Loucy (cell line): ENCODE results near the gene DLG2.

Experiments
- H2AFZ ChIP-seq: fragments of 200-600 bp; sonication (generic); 2 replicates; pipeline ENCODE4 v1.6.0; 2016; ENCODE audit warnings: antibody characterized with exemption, mild to moderate bottlenecking, low read length, moderate library complexity
- H3F3A ChIP-seq: fragments of 200-600 bp; 2 replicates; pipeline ENCODE4 v1.6.0; 2016; ENCODE audit warnings: antibody characterized with exemption, low read depth, mild to moderate bottlenecking
- H3K27me3 ChIP-seq: fragments of 200-600 bp; sonication (generic); 2 replicates; pipeline ENCODE4 v1.6.1; 2014; ENCODE audit warnings: low read length, mild to moderate bottlenecking; ENCODE audit not compliant: insufficient read depth, poor library complexity, severe bottlenecking
- H3K36me3 ChIP-seq: fragments of 200-600 bp; sonication (generic); 2 replicates; pipeline ENCODE4 v1.6.1; 2016; ENCODE audit warnings: low read length; ENCODE audit not compliant: insufficient read depth
- H3K4me1 ChIP-seq: fragments of 200-600 bp; sonication (generic); 2 replicates; pipeline ENCODE4 v1.5.1; 2014; ENCODE audit warnings: low read length, mild to moderate bottlenecking; ENCODE audit not compliant: insufficient read depth, poor library complexity, severe bottlenecking
- H3K4me2 ChIP-seq: fragments of 200-600 bp; sonication (generic); 2 replicates; pipeline ENCODE4 v1.6.0; 2014; ENCODE audit warnings: antibody characterized with exemption, low read length, low read depth, mild to moderate bottlenecking; ENCODE audit not compliant: poor library complexity, severe bottlenecking
- H3K4me3 ChIP-seq: fragments of 200-600 bp; sonication (generic); 2 replicates; pipeline ENCODE4 v1.5.1; 2014; ENCODE audit warnings: low read length, mild to moderate bottlenecking, mixed read lengths; ENCODE audit not compliant: poor library complexity, severe bottlenecking
- H3K79me2 ChIP-seq: fragments of 200-600 bp; sonication (generic); 2 replicates; pipeline ENCODE4 v1.6.1; 2014; ENCODE audit warnings: low read length; ENCODE audit not compliant: insufficient read depth
- H3K9ac ChIP-seq: fragments of 200-600 bp; sonication (generic); 2 replicates; pipeline ENCODE4 v1.6.0; 2014; ENCODE audit warnings: mild to moderate bottlenecking, low read depth, low read length, moderate library complexity; ENCODE audit not compliant: poor library complexity, severe bottlenecking
- H3K9me2 ChIP-seq: fragments of 200-600 bp; sonication (generic); replicated peaks from 2 replicates; pipeline ENCODE4 v1.6.1; 2016; ENCODE audit warnings: low read depth, low read length, mixed read lengths
- H3K9me3 ChIP-seq: fragments of 200-600 bp; sonication (generic); 2 replicates; pipeline ENCODE4 v1.6.1; 2014; ENCODE audit warnings: mild to moderate bottlenecking, antibody characterized with exemption, low read length, low read depth; ENCODE audit not compliant: insufficient read depth
- H4K20me1 ChIP-seq: fragments of 200-600 bp; sonication (generic); 2 replicates; pipeline ENCODE4 v1.6.0; 2014; ENCODE audit warnings: antibody characterized with exemption, low read length, mild to moderate bottlenecking; ENCODE audit not compliant: insufficient read depth, poor library complexity, severe bottlenecking
- CTCF ChIP-seq: fragments of 200-600 bp; sonication (generic); conservative IDR thresholded peaks from 2 replicates; pipeline ENCODE4 v1.5.1; 2014; ENCODE audit warnings: mild to moderate bottlenecking, antibody characterized with exemption, low read length
- EZH2phosphoT487 ChIP-seq: fragments of 200-600 bp; IDR thresholded peaks from 2 replicates; pipeline ENCODE4 v1.6.1; 2018; ENCODE audit warnings: antibody characterized with exemption, mild to moderate bottlenecking, moderate library complexity, borderline replicate concordance

DLG2 gene

DNA sequence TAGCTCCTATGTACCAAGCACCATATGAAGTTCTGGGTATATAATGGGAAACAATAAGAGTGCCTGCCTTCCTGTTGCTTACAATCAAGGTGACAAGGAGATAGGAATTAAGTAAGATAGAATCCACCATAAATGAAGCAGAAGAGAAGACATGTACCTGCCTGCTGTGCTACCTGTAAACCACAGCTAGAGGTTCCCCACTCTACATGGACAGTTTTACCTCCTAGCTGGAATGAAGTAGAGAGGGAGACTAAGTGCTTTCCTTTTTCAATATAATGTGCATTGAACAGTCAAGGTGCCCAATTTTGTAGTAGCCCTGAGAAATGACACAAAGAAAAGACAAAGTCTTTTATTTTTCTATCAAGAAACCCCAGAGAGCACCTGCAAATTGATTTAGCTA lies 984.6 kb downstream of the DLG2 start:
- Histone ChIP-seq H3K4me1 (no peaks in the 10 kb centered on the region), H3K4me3 (no peak overlapping the region), H3K4me2 (no peak overlapping the region), H3K36me3 (no peaks in the 10 kb centered on the region), H3K9me3 (no peaks in the 10 kb centered on the region), H3K9me2 (no peaks in the 10 kb centered on the region), H3K9ac (no peak overlapping the region), H3K79me2 (no peaks in the 10 kb centered on the region), H3K27me3 (no peaks in the 10 kb centered on the region), H3F3A (no peaks in the 10 kb centered on the region), H4K20me1 (no peaks in the 10 kb centered on the region), H2AFZ (no peak overlapping the region)
- TF ChIP-seq EZH2phosphoT487 (no peak), CTCF (no peak)

GRCh38 chr11:84634309-84634708 lies 992.8 kb downstream of the DLG2 start:
- no peaks in the 10 kb centered on the region for H3K9me3 ChIP-seq
- no peaks in the 10 kb centered on the region for H3K27me3 ChIP-seq
- no peaks in the 10 kb centered on the region for H3K9me2 ChIP-seq
- no peak overlapping the region for H3K4me2 ChIP-seq
- peak overlapping the region; percentile 28 for H3K4me3 ChIP-seq
- H3K9ac ChIP-seq: no peak overlapping the region
- no peaks in the 10 kb centered on the region for H3K4me1 ChIP-seq
- no peak overlapping the region for H2AFZ ChIP-seq
- H4K20me1 ChIP-seq: no peaks in the 10 kb centered on the region
- H3K79me2 ChIP-seq: no peaks in the 10 kb centered on the region
- H3F3A ChIP-seq: no peaks in the 10 kb centered on the region
- TF ChIP-seq CTCF (no peak), EZH2phosphoT487 (no peak)
- no peaks in the 10 kb centered on the region for H3K36me3 ChIP-seq

GRCh38 chr11:84628871-84629620 lies 998.1 kb downstream of the DLG2 start:
- no peaks in the 10 kb centered on the region for H3K4me1 ChIP-seq
- no peaks in the 10 kb centered on the region for H4K20me1 ChIP-seq
- H2AFZ ChIP-seq: no peak overlapping the region
- no peaks in the 10 kb centered on the region for H3F3A ChIP-seq
- no peak overlapping the region for H3K4me3 ChIP-seq
- TF ChIP-seq EZH2phosphoT487 (no peak), CTCF (no peak)
- H3K9me3 ChIP-seq: no peaks in the 10 kb centered on the region
- no peaks in the 10 kb centered on the region for H3K36me3 ChIP-seq
- no peaks in the 10 kb centered on the region for H3K27me3 ChIP-seq
- no peak overlapping the region for H3K4me2 ChIP-seq
- H3K9me2 ChIP-seq: no peaks in the 10 kb centered on the region
- H3K79me2 ChIP-seq: no peaks in the 10 kb centered on the region
- H3K9ac ChIP-seq: no peak overlapping the region
